Measurements from ENCODE around the gene BRSK2. TPM values are rescaled to one million over a fixed set of nuclear protein-coding genes. Genes with fewer than 3 reads are reported as not detected.

Gene BRSK2
- total RNA-seq, 1 donor from 2014 or later: 2.2 TPM

- DNase-seq (ENCODE audit: low spot score): no peak
These were observed 91.1 kb downstream of the BRSK2 start for GRCh38 chr11:1480555-1481482.

GRCh38 chr11:1481483-1481825 lies 91.7 kb downstream of the BRSK2 start:
- DNase-seq (ENCODE audit: low spot score): peak; percentile 22

GRCh38 chr11:1481861-1482441 lies 92.2 kb downstream of the BRSK2 start:
- DNase-seq (ENCODE audit: low spot score): no peak

- DNase-seq (ENCODE audit: low spot score): no peak
These were observed 93.1 kb downstream of the BRSK2 start for GRCh38 chr11:1482581-1483444.

DNA sequence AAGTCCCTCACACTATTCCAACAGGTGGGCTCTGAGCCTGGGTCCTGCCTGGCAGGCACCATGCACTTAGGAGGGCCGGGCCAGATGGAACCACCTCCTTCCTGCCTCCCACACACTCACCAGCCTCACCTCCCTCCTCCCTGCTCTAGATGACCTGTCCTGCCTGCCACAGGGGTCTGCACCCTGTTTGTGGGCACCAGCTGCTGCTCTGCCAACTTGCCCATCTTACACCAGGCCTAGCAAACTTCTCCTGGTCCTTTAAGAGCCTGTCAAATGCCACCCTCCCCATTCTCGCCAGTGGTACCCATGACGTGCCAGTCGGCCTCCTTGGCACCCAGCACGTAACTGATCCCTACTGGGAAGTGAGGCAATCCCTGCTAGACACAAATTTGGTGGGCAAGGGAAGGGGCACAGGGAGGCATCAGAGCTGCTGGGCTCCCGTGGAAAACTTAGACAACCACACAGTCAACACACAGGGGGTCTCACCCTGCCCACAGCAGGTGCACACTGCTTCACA lies 93.8 kb downstream of the BRSK2 start:
- DNase-seq (ENCODE audit: low spot score): no peak

DNA sequence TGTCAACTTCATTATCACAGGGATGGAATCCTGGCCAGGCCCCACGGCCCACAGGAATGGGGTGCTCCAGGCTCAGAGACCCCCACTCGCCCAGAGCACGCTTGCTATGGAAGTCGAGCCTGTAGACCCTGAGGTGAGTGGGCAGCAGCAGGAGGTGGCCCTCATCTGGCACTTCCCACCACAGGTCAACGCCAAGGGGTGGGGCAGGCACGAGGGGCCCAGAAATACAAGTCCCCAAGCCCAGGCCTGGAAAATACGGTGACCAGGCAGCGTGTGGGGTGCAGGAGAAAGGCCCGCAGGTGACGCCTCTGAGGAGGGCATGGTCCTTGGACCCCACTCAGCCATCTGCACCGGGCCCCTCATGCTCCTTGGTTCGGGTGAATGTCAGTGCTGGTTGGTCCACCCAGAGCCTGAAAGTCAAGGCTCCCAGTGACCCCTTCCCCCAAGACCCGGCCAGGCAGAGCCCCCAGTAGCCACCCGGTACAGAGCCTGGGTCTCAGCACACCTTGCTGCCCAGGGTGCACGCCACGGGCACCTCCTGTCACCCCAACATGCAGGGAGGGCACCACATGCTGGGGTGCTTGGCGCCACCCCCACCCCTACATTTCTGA lies 94.4 kb downstream of the BRSK2 start:
- DNase-seq (ENCODE audit: low spot score): no peak

DNA sequence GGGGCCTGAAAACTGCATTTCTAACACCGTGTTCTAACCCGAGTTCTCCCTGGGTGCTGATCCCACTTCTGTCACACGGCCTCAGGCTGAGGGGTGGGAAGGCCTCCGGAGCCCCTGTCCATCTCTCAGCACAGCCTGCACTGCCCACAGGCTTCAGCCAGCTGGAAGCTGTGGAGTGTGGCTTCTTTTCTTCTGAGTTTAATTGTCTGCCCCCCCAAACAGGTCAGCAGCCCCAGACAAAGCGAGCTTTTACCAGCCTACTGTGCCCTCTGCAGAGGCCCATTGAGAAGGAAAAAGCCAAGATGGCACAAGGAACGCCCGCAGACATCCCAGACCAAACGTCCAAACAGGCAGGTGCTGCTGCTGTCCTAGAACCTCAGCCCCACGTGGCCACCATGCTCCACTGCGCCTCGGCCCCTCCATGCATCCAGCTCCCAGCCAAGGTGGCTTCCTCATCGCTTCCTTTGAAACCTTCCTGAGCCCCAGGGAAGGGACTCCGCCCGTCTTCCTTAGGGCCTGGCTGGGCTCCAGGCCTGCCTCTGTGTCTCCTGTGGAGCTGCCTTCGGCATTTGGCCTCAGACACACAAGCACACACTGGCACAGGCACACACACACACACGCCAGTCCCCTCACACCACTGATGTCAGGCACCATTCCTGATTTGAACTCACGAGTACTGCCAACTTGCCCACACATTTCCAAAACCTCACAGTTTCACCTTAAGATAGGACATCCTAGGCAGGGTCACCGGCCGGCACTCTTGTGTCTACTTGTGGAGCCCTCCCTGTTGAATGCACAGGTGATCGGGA lies 95.2 kb downstream of the BRSK2 start:
- no peak for DNase-seq (ENCODE audit: low spot score)

- DNase-seq (ENCODE audit: low spot score): no peak
These were observed 95.8 kb downstream of the BRSK2 start for GRCh38 chr11:1485504-1485885.

GRCh38 chr11:1486054-1486825 lies 96.5 kb downstream of the BRSK2 start, which contains the start of gene MOB2:
TSS of gene MOB2 (minus strand) at chr11:1486779. CDS start at chr11:1486556, 223 bp downstream.
- DNase-seq (ENCODE audit: low spot score): no peak

GRCh38 chr11:1487091-1487850 lies 97.5 kb downstream of the BRSK2 start:
- no peak for DNase-seq (ENCODE audit: low spot score)

- DNase-seq (ENCODE audit: low spot score): no peak
These were observed 98.3 kb downstream of the BRSK2 start for GRCh38 chr11:1487851-1488574.

- DNase-seq (ENCODE audit: low spot score): no peak
These were observed 98.9 kb downstream of the BRSK2 start for GRCh38 chr11:1488575-1489180.

- no peak for DNase-seq (ENCODE audit: low spot score)
These were observed 100.9 kb downstream of the BRSK2 start for GRCh38 chr11:1490651-1491050.

GRCh38 chr11:1491379-1491778 lies 101.6 kb downstream of the BRSK2 start:
- DNase-seq (ENCODE audit: low spot score): no peak

- no peak for DNase-seq (ENCODE audit: low spot score)
These were observed 104.0 kb downstream of the BRSK2 start for GRCh38 chr11:1493650-1494244.

GRCh38 chr11:1494650-1495049 lies 104.9 kb downstream of the BRSK2 start:
- no peak for DNase-seq (ENCODE audit: low spot score)

GRCh38 chr11:1496091-1496760 lies 106.5 kb downstream of the BRSK2 start:
- DNase-seq (ENCODE audit: low spot score): no peak

Measured in umbilical cord (tissue), 2 donors.